ENCODE measurements around the gene ZBTB46.

- TF ChIP-seq CTCF (IDR thresholded peaks at IDR 0.05; ENCODE audit: insufficient read depth, low read length, poor library complexity, severe bottlenecking) = no peak
- no peak for TF ChIP-seq EZH2phosphoT487 (conservative IDR thresholded peaks at IDR 0.05; ENCODE audit: low read length)
These were observed 135.4 kb downstream of the ZBTB46 start for GRCh38 chr20:63695424-63696305.

Measured in SU-DHL-6 (cell line).